HepG2 (cell line): ENCODE measurements around the gene PPP1R27. TPM values are rescaled to one million over a fixed set of nuclear protein-coding genes. Genes with fewer than 3 reads are reported as not detected.

Experiments used
- CCDC6 ChIP-seq: sonication (generic); formaldehyde crosslinking; IDR thresholded peaks from 2 replicates; pipeline ENCODE4 v1.8.1; 2022; ENCODE audit warnings: mild to moderate bottlenecking, missing genetic modification reagents, moderate library complexity
- GATA4 ChIP-seq: sonication (generic); IDR thresholded peaks from 2 replicates; pipeline ENCODE4 v1.6.1; 2016; ENCODE audit warnings: antibody characterized with exemption, low read depth, borderline replicate concordance
- KLF16 ChIP-seq, 2 experiments: sonication (generic) in 1 of 2; formaldehyde crosslinking in 1 of 2; IDR thresholded peaks; 2 replicates each; pipeline versions ENCODE4 v1.6.1 to v1.8.0; 2016 to 2023; ENCODE audit warnings: missing genetic modification reagents in 2 of 2, missing compliant biosample characterization in 1 of 2
- PHB2 ChIP-seq: fragments of 450-650 bp; IDR thresholded peaks from 2 replicates; pipeline ENCODE4 v1.6.1; 2018; ENCODE audit not compliant: partially characterized antibody
- RERE ChIP-seq: IDR thresholded peaks from 2 replicates; pipeline ENCODE4 v1.6.1; 2016; ENCODE audit warnings: low read depth, missing genetic modification reagents, missing compliant biosample characterization
- ZNF12 ChIP-seq: sonication (generic); formaldehyde crosslinking; IDR thresholded peaks from 2 replicates; pipeline ENCODE4 v1.5.0; 2020; ENCODE audit warnings: missing genetic modification reagents
- ZNF121 ChIP-seq: sonication (generic); formaldehyde crosslinking; IDR thresholded peaks from 2 replicates; pipeline ENCODE4 v1.5.0; 2020; ENCODE audit warnings: mild to moderate bottlenecking, missing genetic modification reagents
- ZNF253 ChIP-seq: sonication (generic); formaldehyde crosslinking; IDR thresholded peaks from 2 replicates; pipeline ENCODE4 v1.8.0; 2022; ENCODE audit warnings: mild to moderate bottlenecking, missing genetic modification reagents, borderline replicate concordance
- ZNF326 ChIP-seq: sonication (generic); formaldehyde crosslinking; IDR thresholded peaks from 2 replicates; pipeline ENCODE4 v1.4.0; 2020; ENCODE audit warnings: missing genetic modification reagents, borderline replicate concordance
- ZNF530 ChIP-seq: sonication (generic); formaldehyde crosslinking; IDR thresholded peaks from 2 replicates; pipeline ENCODE4 v1.5.0; 2020; ENCODE audit warnings: low read depth, mild to moderate bottlenecking, missing genetic modification reagents
- ZNF546 ChIP-seq: sonication (generic); formaldehyde crosslinking; conservative IDR thresholded peaks from 2 replicates; pipeline ENCODE4 v1.8.1; 2023; ENCODE audit warnings: mild to moderate bottlenecking, missing genetic modification reagents
- ZNF589 ChIP-seq: sonication (generic); formaldehyde crosslinking; conservative IDR thresholded peaks from 2 replicates; pipeline ENCODE4 v1.8.0; 2022; ENCODE audit warnings: mild to moderate bottlenecking, moderate library complexity, missing genetic modification reagents
- ZNF740 ChIP-seq: sonication (generic); formaldehyde crosslinking; IDR thresholded peaks from 2 replicates; pipeline ENCODE4 v1.4.0; 2020; ENCODE audit warnings: missing genetic modification reagents
- ZNF747 ChIP-seq: sonication (generic); formaldehyde crosslinking; IDR thresholded peaks from 2 replicates; pipeline ENCODE4 v1.8.1; 2023; ENCODE audit warnings: missing genetic modification reagents, mild to moderate bottlenecking, borderline replicate concordance
- ZNF770 ChIP-seq: sonication (generic); formaldehyde crosslinking; IDR thresholded peaks from 2 replicates; pipeline ENCODE4 v1.5.0; 2020; ENCODE audit warnings: mild to moderate bottlenecking, missing genetic modification reagents
- ZNF790 ChIP-seq: sonication (generic); formaldehyde crosslinking; IDR thresholded peaks from 2 replicates; pipeline ENCODE4 v1.8.0; 2022; ENCODE audit warnings: missing genetic modification reagents, mild to moderate bottlenecking, borderline replicate concordance
- polyA plus RNA-seq, 8 experiments: library from polyadenylated mRNA; depleted of rRNA in 3 of 8; stranded (reverse) in 7 of 8; unstranded in 1 of 8; fragments of >200 nt; fragmentation: Illumina TruSeq in 4 of 8; extraction: Trizol in 4 of 8; gene quantifications; 2 replicates each; pipeline versions ENCODE4 v1.2.1 to v1.2.3, GENCODE V29; 2011 to 2016; ENCODE audit warnings: low read depth in 4 of 8, missing spikeins in 1 of 8, mixed read lengths in 1 of 8; ENCODE audit not compliant: insufficient read depth in 1 of 8
- total RNA-seq, 5 experiments: library from RNA; depleted of rRNA; stranded (reverse); fragments of >200 nt; fragmentation: Illumina TruSeq; extraction: Trizol; gene quantifications; 2 replicates each; pipeline ENCODE4 v1.2.3, GENCODE V29; 2016; ENCODE audit warnings: low read depth in 1 of 5
- TF ChIP-seq, protein P1 (sequence below): sonication (generic); formaldehyde crosslinking; IDR thresholded peaks from 2 replicates; pipeline ENCODE4 v1.4.0; 2020; ENCODE audit warnings: missing genetic modification reagents, borderline replicate concordance

Gene PPP1R27
- total and polyA plus RNA-seq, 2 of the 13 experiments (the other 11 are each of a cell fraction or from before 2014, with no cell fraction given), result 0.17 to 1.00 TPM

- TF ChIP-seq ZNF770, result peak; percentile 76
- no peak for TF ChIP-seq ZNF790 (CRISPR knock-in tag)
- TF ChIP-seq ZNF747 (CRISPR knock-in tag), result peak; percentile 44; the same call in 1 of the 2 replicates
- 0 out of 4 replicates have a peak, but pooled peaks of 1 of the 2 experiments have one; percentile 83 for TF ChIP-seq KLF16 (CRISPR knock-in tag; IDR thresholded peaks at IDR 0.05)
- peak; percentile 91; the same call in 1 of the 2 replicates for TF ChIP-seq ZNF326 (CRISPR knock-in tag)
- peak; percentile 23; the same call in 1 of the 2 replicates for TF ChIP-seq ZNF546 (CRISPR knock-in tag)
- TF ChIP-seq CCDC6, result 0 out of 2 replicates have a peak, but pooled peaks have one; percentile 23
- no peak for TF ChIP-seq ZNF530 (CRISPR knock-in tag)
- TF ChIP-seq ZNF12 (CRISPR knock-in tag), result no peak
- TF ChIP-seq PHB2, result no peak
- 0 out of 2 replicates have a peak, but pooled peaks have one; percentile 12 for TF ChIP-seq GATA4
- no peak for TF ChIP-seq ZNF253
- TF ChIP-seq RERE (CRISPR knock-in tag), result 0 out of 2 replicates have a peak, but pooled peaks have one; percentile 7
- TF ChIP-seq ZNF121, result 0 out of 2 replicates have a peak, but pooled peaks have one; percentile 6
- TF ChIP-seq, protein P1, sequence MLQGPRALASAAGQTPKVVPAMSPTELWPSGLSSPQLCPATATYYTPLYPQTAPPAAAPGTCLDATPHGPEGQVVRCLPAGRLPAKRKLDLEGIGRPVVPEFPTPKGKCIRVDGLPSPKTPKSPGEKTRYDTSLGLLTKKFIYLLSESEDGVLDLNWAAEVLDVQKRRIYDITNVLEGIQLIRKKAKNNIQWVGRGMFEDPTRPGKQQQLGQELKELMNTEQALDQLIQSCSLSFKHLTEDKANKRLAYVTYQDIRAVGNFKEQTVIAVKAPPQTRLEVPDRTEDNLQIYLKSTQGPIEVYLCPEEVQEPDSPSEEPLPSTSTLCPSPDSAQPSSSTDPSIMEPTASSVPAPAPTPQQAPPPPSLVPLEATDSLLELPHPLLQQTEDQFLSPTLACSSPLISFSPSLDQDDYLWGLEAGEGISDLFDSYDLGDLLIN (CRISPR knock-in tag), result peak; percentile 65; the same call in 1 of the 2 replicates
- peak; percentile 26; the same call in 1 of the 2 replicates for TF ChIP-seq ZNF740 (CRISPR knock-in tag)
- TF ChIP-seq ZNF589, result peak; percentile 79
Observed at GRCh38 chr17:81867991-81868673, 33.3 kb upstream of the PPP1R27 start (continued).
